Loucy (cell line): ENCODE measurements around the gene PTGDS.

ENCODE experiments used
- H2AFZ ChIP-seq: fragments of 200-600 bp; sonication (generic); 2 replicates; pipeline ENCODE4 v1.6.0; 2016; ENCODE audit warnings: antibody characterized with exemption, mild to moderate bottlenecking, low read length, moderate library complexity
- H3F3A ChIP-seq: fragments of 200-600 bp; 2 replicates; pipeline ENCODE4 v1.6.0; 2016; ENCODE audit warnings: antibody characterized with exemption, low read depth, mild to moderate bottlenecking
- H3K27me3 ChIP-seq: fragments of 200-600 bp; sonication (generic); 2 replicates; pipeline ENCODE4 v1.6.1; 2014; ENCODE audit warnings: low read length, mild to moderate bottlenecking; ENCODE audit not compliant: insufficient read depth, poor library complexity, severe bottlenecking
- H3K36me3 ChIP-seq: fragments of 200-600 bp; sonication (generic); 2 replicates; pipeline ENCODE4 v1.6.1; 2016; ENCODE audit warnings: low read length; ENCODE audit not compliant: insufficient read depth
- H3K4me1 ChIP-seq: fragments of 200-600 bp; sonication (generic); 2 replicates; pipeline ENCODE4 v1.5.1; 2014; ENCODE audit warnings: low read length, mild to moderate bottlenecking; ENCODE audit not compliant: insufficient read depth, poor library complexity, severe bottlenecking
- H3K4me2 ChIP-seq: fragments of 200-600 bp; sonication (generic); 2 replicates; pipeline ENCODE4 v1.6.0; 2014; ENCODE audit warnings: antibody characterized with exemption, low read length, low read depth, mild to moderate bottlenecking; ENCODE audit not compliant: poor library complexity, severe bottlenecking
- H3K4me3 ChIP-seq: fragments of 200-600 bp; sonication (generic); 2 replicates; pipeline ENCODE4 v1.5.1; 2014; ENCODE audit warnings: low read length, mild to moderate bottlenecking, mixed read lengths; ENCODE audit not compliant: poor library complexity, severe bottlenecking
- H3K79me2 ChIP-seq: fragments of 200-600 bp; sonication (generic); 2 replicates; pipeline ENCODE4 v1.6.1; 2014; ENCODE audit warnings: low read length; ENCODE audit not compliant: insufficient read depth
- H3K9ac ChIP-seq: fragments of 200-600 bp; sonication (generic); 2 replicates; pipeline ENCODE4 v1.6.0; 2014; ENCODE audit warnings: mild to moderate bottlenecking, low read depth, low read length, moderate library complexity; ENCODE audit not compliant: poor library complexity, severe bottlenecking
- H3K9me2 ChIP-seq: fragments of 200-600 bp; sonication (generic); replicated peaks from 2 replicates; pipeline ENCODE4 v1.6.1; 2016; ENCODE audit warnings: low read depth, low read length, mixed read lengths
- H3K9me3 ChIP-seq: fragments of 200-600 bp; sonication (generic); 2 replicates; pipeline ENCODE4 v1.6.1; 2014; ENCODE audit warnings: mild to moderate bottlenecking, antibody characterized with exemption, low read length, low read depth; ENCODE audit not compliant: insufficient read depth
- H4K20me1 ChIP-seq: fragments of 200-600 bp; sonication (generic); 2 replicates; pipeline ENCODE4 v1.6.0; 2014; ENCODE audit warnings: antibody characterized with exemption, low read length, mild to moderate bottlenecking; ENCODE audit not compliant: insufficient read depth, poor library complexity, severe bottlenecking
- EZH2phosphoT487 ChIP-seq: fragments of 200-600 bp; IDR thresholded peaks from 2 replicates; pipeline ENCODE4 v1.6.1; 2018; ENCODE audit warnings: antibody characterized with exemption, mild to moderate bottlenecking, moderate library complexity, borderline replicate concordance
- TF ChIP-seq, protein P1 (sequence below): fragments of 200-600 bp; sonication (generic); conservative IDR thresholded peaks from 2 replicates; pipeline ENCODE4 v1.5.1; 2014; ENCODE audit warnings: mild to moderate bottlenecking, antibody characterized with exemption, low read length

PTGDS gene

DNA sequence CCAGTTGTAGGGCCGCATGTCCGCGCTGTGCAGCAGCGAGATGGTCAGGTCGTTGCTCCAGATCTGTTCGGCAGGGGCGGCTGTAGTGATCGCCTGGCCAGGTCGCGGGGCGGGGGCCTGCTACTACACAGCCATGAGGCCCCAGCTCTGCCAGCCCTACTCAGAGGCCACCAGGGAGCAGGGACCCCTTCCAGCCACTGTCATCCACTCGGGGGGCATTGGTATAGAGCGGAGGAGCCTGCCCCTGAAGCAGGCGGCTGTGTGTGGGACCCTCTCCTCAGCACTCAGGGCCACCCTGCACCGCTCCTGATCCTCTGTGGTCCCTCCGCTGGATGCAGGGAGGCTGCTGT is 34.4 kb upstream of the PTGDS start:
- H3K9ac ChIP-seq = peak overlapping the region; percentile 95
- H3F3A ChIP-seq = no peaks in the 10 kb centered on the region
- no peak for TF ChIP-seq EZH2phosphoT487
- TF ChIP-seq, protein P1, sequence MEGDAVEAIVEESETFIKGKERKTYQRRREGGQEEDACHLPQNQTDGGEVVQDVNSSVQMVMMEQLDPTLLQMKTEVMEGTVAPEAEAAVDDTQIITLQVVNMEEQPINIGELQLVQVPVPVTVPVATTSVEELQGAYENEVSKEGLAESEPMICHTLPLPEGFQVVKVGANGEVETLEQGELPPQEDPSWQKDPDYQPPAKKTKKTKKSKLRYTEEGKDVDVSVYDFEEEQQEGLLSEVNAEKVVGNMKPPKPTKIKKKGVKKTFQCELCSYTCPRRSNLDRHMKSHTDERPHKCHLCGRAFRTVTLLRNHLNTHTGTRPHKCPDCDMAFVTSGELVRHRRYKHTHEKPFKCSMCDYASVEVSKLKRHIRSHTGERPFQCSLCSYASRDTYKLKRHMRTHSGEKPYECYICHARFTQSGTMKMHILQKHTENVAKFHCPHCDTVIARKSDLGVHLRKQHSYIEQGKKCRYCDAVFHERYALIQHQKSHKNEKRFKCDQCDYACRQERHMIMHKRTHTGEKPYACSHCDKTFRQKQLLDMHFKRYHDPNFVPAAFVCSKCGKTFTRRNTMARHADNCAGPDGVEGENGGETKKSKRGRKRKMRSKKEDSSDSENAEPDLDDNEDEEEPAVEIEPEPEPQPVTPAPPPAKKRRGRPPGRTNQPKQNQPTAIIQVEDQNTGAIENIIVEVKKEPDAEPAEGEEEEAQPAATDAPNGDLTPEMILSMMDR = no peak
- H3K79me2 ChIP-seq = peaks cover 26% of the 10 kb centered on the region
- peak overlapping the region; percentile 94 for H3K4me2 ChIP-seq
- H3K4me3 ChIP-seq = peak overlapping the region; percentile 98
- H3K9me3 ChIP-seq = no peaks in the 10 kb centered on the region
- no peak overlapping the region for H2AFZ ChIP-seq
- no peaks in the 10 kb centered on the region for H3K9me2 ChIP-seq
- H4K20me1 ChIP-seq = peaks cover 29% of the 10 kb centered on the region
- H3K36me3 ChIP-seq = peaks cover 24% of the 10 kb centered on the region; the same call in 1 of the 2 replicates
- no peaks in the 10 kb centered on the region for H3K27me3 ChIP-seq
- peaks cover 12% of the 10 kb centered on the region for H3K4me1 ChIP-seq

DNA sequence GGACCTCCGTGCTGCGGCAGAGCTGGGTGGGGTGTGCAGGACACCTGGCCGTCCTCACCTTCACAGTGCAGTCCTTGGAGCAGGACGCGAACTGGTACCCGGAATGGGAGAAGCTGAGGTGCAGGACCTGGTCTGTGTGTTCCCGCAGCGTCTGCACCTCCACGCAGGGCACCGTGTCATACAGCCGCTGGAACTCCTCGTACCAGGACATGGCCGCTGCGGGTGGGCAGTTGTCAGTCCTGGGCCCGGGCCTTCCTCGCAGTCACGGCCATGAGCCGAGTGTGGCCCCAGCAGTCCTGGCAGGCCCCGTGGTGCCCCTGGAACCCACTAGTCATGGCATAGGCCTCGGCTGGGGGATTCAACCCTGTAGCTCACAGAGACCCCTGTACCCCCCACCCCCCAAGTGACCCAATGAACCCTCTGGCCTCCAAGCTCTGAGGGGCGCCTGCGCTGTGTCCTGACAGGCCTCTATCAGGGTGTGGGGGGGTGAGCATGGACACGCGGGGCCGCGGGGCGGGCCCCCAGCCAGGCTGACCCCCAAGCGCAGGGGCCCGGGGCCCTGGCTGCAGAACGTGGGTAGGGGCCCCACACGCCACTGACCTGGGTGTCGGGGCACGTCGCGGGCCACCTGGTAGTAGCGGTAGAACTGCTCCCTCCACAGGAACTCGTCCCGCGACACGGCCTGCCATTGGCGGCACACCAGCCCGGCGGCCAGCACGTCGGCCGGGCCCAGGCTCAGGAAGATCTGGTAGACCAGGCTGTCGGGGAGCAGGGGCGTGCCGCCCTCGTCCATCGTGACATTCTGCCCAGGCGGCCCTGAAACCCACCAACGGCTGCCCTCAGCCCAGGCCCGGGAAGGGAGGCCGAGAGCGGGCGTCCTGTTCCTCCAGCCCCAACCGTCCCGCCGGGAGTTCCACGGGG is 33.8 kb upstream of the PTGDS start:
- Histone ChIP-seq H3K9me2 (no peaks in the 10 kb centered on the region), H3K36me3 (peaks cover 24% of the 10 kb centered on the region; the same call in 1 of the 2 replicates), H3K9ac (peak overlapping the region; percentile 95), H3K4me3 (peak overlapping the region; percentile 98), H3F3A (no peaks in the 10 kb centered on the region), H3K27me3 (no peaks in the 10 kb centered on the region), H3K79me2 (peaks cover 26% of the 10 kb centered on the region), H3K4me1 (peaks cover 17% of the 10 kb centered on the region), H3K9me3 (no peaks in the 10 kb centered on the region), H3K4me2 (peak overlapping the region; percentile 94), H2AFZ (no peak overlapping the region; the same call in 1 of the 2 replicates), H4K20me1 (peaks cover 29% of the 10 kb centered on the region)
- TF ChIP-seq, protein P1 = no peak
- no peak for TF ChIP-seq EZH2phosphoT487

DNA sequence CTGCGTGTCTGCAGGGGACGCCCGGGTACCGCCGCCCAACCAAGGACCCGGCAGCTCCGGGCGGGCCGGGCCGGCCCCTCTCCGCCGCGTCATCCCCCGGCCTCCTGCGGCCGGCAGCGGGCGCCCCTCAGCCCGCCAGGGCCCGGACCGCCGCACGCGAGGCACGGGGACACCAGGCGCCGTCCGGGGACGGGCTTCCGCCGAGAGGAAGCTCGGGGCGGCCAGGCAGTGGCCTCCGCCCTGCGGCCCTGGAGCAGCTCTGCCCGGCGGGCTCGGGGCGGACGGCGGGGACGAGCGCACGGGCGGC is 33.1 kb upstream of the PTGDS start:
- Histone ChIP-seq H4K20me1 (peaks cover 29% of the 10 kb centered on the region), H2AFZ (no peak overlapping the region; the same call in 1 of the 2 replicates), H3F3A (no peaks in the 10 kb centered on the region), H3K4me1 (peaks cover 17% of the 10 kb centered on the region), H3K79me2 (peaks cover 26% of the 10 kb centered on the region), H3K4me3 (peak overlapping the region; percentile 98), H3K9ac (peak overlapping the region; percentile 95), H3K4me2 (peak overlapping the region; percentile 94), H3K9me2 (no peaks in the 10 kb centered on the region), H3K27me3 (no peaks in the 10 kb centered on the region), H3K9me3 (no peaks in the 10 kb centered on the region), H3K36me3 (peaks cover 24% of the 10 kb centered on the region; the same call in 1 of the 2 replicates)
- TF ChIP-seq, protein P1 = no peak
- TF ChIP-seq EZH2phosphoT487 = no peak
